GM20431 (cell line): Measurements from ENCODE around the gene GNG3.

Source experiments
- in situ Hi-C: fragments of 300-500 bp; cut with MseI, MboI; formaldehyde crosslinking; loops from one replicate; pipeline ENCODE4 v1.15.0; 2020; ENCODE audit warnings: low sequenced_read_pairs; ENCODE audit not compliant: unreplicated experiment

GNG3 gene

GRCh38 chr11:62752994-62753735 lies 45.7 kb downstream of the GNG3 start:
- in situ Hi-C loops: no loop called here

- in situ Hi-C loops: no loop called here
These were observed 46.5 kb downstream of the GNG3 start, which contains the start of gene ZBTB3 for GRCh38 chr11:62753736-62754603. Gene ZBTB3 (minus strand): TSS chr11:62754160. CDS start chr11:62753664, 496 bp downstream.

DNA sequence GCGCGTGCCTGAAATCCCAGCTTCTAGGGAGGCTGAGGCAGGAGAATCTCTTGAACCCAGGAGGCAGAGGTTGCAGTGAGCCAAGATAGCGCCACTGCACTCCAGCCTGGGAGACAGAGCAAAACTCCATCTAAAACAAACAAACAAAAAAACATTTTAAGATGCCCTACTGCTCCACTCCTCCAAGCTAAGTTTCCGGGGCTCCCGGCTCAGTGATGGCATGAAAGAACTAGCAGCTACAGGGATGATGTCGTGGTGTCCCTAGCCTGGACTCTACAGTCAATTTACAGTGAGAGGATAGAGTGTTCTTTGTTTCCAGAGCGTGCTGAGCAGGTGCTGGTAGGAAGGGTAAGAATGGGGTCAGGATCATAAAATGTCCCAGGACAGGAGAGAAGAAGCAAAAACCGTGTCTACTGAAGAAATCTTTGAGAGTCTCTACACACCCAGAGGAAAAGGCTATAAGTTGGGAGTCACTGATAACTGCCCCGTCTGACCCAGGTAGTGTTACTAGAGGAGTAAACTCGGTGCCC lies 47.7 kb downstream of the GNG3 start:
- in situ Hi-C loops: no loop called here

DNA sequence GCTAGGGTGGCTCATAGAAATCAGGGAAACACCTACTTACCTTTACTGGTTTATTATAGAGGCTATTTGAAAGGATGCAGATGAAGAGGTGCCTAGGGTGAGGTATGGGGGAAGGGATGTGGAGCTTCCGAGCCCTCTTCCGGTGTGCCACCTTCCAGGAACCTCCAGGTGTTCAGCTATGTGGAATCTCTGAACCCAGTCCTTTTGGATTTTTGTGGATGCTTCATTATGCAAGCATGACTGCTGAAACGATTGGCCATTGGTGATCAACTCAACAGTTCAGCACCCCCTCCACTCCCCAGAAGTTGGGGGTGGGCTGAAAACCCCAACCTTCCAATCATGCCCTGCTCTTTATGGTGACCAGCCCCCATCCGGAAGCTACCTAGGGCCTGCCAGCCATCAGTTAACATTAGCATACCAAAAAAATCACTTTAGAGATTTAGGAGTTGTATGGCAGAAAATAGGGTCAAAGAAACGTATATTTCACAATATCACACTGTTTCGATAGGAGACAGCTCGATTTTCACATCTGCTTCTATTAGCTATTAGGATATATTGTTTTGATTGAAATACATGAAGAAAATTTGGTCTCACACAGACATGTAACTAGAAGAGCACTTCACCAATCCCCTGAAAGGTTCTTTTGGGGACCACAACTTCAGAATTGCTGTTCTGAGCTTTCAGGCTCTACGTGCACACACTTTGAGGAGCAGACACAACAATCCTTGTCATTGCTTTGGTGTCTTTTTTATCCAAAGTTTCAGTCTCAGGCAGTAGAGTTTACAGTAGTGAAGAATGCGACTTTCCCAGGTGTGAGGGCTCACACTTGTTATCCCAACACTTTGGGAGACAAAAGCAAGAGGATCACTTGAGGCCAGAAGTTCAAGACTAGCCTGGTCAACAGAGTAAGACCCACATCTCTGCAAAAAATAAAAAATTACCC lies 50.6 kb downstream of the GNG3 start:
- in situ Hi-C loops: no loop called here
